Skin of body (tissue), 2 donors: ENCODE results near the gene GALNT9. TPM values are rescaled to one million over a fixed set of nuclear protein-coding genes. Genes with fewer than 3 reads are reported as not detected.
"Not testable (repeated sequence)": the region's sequence is repeated elsewhere in the genome, so short reads cannot be mapped to it uniquely, and the experiment has no call there.

Experiments
- DNase-seq: peaks from one replicate; lab custom pipeline; 2025; lab: John Stamatoyannopoulos, UW
- total RNA-seq: library from RNA; depleted of rRNA; stranded (reverse); fragments of >200 nt; gene quantifications from one replicate; pipeline ENCODE4 v1.2.3, GENCODE V29; 2014

Gene GALNT9
- total RNA-seq, 1 donor from 2014 or later: 0.20 TPM

GRCh38 chr12:132295561-132295960 lies 33.8 kb downstream of the GALNT9 start:
- not testable (repeated sequence) for DNase-seq

- no peak for DNase-seq
These were observed 34.3 kb downstream of the GALNT9 start for GRCh38 chr12:132295101-132295526.

- DNase-seq: no peak
These were observed 35.0 kb downstream of the GALNT9 start for GRCh38 chr12:132294121-132295034.

- no peak for DNase-seq
These were observed 36.8 kb downstream of the GALNT9 start for GRCh38 chr12:132292328-132293319.

- DNase-seq: no peak
These were observed 37.8 kb downstream of the GALNT9 start for GRCh38 chr12:132291402-132292175.

- DNase-seq: no peak
These were observed 39.2 kb downstream of the GALNT9 start for GRCh38 chr12:132290203-132290540.

- no peak for DNase-seq
These were observed 39.8 kb downstream of the GALNT9 start for GRCh38 chr12:132289356-132290202.

- no peak for DNase-seq
These were observed 40.7 kb downstream of the GALNT9 start for GRCh38 chr12:132288516-132289215.

- DNase-seq: no peak
These were observed 41.8 kb downstream of the GALNT9 start for GRCh38 chr12:132287391-132288238.

GRCh38 chr12:132286912-132287311 lies 42.5 kb downstream of the GALNT9 start:
- no peak for DNase-seq

- DNase-seq: peak; percentile 15
These were observed 43.3 kb downstream of the GALNT9 start for GRCh38 chr12:132285991-132286681.

- DNase-seq: no peak
These were observed 44.3 kb downstream of the GALNT9 start for GRCh38 chr12:132284827-132285741.

- no peak for DNase-seq
These were observed 45.1 kb downstream of the GALNT9 start for GRCh38 chr12:132284071-132284826.

GRCh38 chr12:132282950-132283771 lies 46.2 kb downstream of the GALNT9 start:
- DNase-seq: no peak
